ENCODE data around the gene RAB6D. TPM values are rescaled to one million over a fixed set of nuclear protein-coding genes. Genes with fewer than 3 reads are reported as not detected.
"Not testable (repeated sequence)": the region's sequence is repeated elsewhere in the genome, so short reads cannot be mapped to it uniquely, and the experiment has no call there.

The RAB6D gene
- total RNA-seq = under 1 TPM in 1 of 4 donors, not detected in 3; 0.17 TPM

DNA sequence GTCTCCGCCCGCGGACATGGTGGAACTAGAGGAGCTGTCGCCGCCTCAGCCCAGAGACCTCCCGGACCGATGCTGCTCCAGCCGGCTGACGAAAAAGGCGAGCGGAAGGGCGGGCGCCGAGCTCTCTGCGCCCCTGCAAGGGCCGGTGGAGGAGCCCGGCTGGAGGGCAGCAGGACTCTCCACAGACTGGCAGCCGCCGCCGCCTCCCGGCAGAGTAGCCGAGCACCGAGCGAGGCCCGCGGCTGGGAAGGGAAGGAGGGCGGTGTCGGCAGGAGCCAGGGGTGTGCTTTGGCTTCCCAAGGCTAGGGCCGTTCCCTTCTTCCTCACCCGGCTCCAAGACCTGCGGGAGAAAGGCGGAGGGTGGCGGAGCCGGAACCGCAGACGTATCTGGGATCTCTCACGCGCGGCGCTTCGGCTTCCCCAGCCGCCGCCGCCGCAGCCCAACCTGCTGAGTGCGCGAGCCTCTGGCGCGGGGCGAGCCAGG, at the start of gene RAB6D:
TSS of gene RAB6D (minus strand) at position 466 of the 484 bp plus-strand sequence. CDS start at position 18, 448 bp downstream.
- Histone ChIP-seq H3K27me3 (peaks cover 58% of the 10 kb centered on the region), H3K4me3 (peak within 1 kb of the TSS; percentile 32)
- not testable (repeated sequence) for H3K27ac ChIP-seq; H3K36me3 ChIP-seq; H3K9me3 ChIP-seq; H3K4me1 ChIP-seq; DNase-seq (ENCODE audit: low spot score in 2 of 2)
- WGBS = 9% methylated on average over 22 of the region's 50 CpGs

DNA sequence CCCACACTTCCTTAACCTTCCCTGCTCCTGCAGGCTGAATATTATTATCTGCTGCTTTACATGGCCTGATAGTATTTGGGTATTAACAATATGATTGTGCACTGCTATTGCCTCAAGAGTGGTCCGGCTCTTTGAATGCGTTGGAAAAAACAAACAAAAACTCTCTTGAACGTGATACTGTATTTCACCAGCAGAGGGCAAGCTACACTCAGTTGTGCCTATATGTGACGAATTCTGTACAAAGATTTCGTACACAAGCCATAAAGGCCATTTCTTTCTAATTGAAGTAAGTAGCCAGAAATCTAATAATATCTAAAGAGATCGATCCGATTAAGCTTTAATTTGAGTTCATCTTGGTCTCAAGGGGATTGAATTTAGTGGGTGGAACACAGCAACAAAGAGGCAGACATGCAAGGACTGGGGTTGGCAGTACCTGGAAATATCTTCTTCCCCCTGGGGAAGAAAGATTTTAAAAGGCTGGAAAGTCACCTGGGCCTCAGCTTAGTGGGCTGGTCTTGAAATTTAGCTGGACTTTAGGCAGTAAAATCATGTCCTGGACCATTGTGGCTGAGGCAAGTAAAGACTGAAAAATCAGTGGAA, 49.3 kb upstream of the RAB6D start:
- Histone ChIP-seq H3K36me3 (no peaks in the 10 kb centered on the region), H3K27ac (no peak overlapping the region), H3K4me1 (no peaks in the 10 kb centered on the region), H3K27me3 (peaks cover 36% of the 10 kb centered on the region), H3K4me3 (no peak overlapping the region), H3K9me3 (no peaks in the 10 kb centered on the region)
- WGBS = under 1% methylated on average over 7 of the region's 7 CpGs
- TF ChIP-seq POLR2AphosphoS5 (IDR thresholded peaks at IDR 0.05) (no peak), POLR2A (IDR thresholded peaks at IDR 0.05) (no peak), EP300 (IDR thresholded peaks at IDR 0.05) (no peak)
- TF ChIP-seq, protein P1, sequence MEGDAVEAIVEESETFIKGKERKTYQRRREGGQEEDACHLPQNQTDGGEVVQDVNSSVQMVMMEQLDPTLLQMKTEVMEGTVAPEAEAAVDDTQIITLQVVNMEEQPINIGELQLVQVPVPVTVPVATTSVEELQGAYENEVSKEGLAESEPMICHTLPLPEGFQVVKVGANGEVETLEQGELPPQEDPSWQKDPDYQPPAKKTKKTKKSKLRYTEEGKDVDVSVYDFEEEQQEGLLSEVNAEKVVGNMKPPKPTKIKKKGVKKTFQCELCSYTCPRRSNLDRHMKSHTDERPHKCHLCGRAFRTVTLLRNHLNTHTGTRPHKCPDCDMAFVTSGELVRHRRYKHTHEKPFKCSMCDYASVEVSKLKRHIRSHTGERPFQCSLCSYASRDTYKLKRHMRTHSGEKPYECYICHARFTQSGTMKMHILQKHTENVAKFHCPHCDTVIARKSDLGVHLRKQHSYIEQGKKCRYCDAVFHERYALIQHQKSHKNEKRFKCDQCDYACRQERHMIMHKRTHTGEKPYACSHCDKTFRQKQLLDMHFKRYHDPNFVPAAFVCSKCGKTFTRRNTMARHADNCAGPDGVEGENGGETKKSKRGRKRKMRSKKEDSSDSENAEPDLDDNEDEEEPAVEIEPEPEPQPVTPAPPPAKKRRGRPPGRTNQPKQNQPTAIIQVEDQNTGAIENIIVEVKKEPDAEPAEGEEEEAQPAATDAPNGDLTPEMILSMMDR (IDR thresholded peaks at IDR 0.05) = peak; percentile 44 to 52
- no peak for DNase-seq (ENCODE audit: low spot score in 2 of 2)

DNA sequence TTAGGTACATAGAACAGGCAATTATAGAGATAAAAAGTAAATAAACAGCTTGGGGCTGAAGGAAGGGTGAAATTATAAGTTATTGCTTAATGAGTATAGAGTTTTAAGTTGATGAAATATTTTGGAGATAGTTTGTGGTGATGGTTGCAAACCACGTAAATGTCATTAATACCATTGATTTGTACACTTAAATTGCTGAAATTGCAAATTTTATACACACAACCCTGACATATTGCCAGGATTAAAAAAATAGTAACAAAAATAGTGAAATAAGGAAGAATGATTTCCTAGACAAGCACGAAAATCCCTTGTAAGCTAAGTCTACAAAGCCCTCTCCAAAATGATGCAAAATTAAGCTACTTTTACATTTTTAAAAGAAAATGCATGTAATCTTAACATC, 46.2 kb upstream of the RAB6D start:
- TF ChIP-seq EP300 (IDR thresholded peaks at IDR 0.05) = no peak
- TF ChIP-seq POLR2A (IDR thresholded peaks at IDR 0.05) = no peak
- TF ChIP-seq, protein P1 (IDR thresholded peaks at IDR 0.05) = no peak
- TF ChIP-seq POLR2AphosphoS5 (IDR thresholded peaks at IDR 0.05) = no peak
- 75% methylated on average over 2 of the region's 2 CpGs for WGBS
- no peaks in the 10 kb centered on the region for H3K4me1 ChIP-seq
- DNase-seq (ENCODE audit: low spot score in 2 of 2) = no peak
- no peak overlapping the region for H3K27ac ChIP-seq
- no peaks in the 10 kb centered on the region for H3K36me3 ChIP-seq
- H3K27me3 ChIP-seq = peaks cover 29% of the 10 kb centered on the region
- no peak overlapping the region for H3K4me3 ChIP-seq
- H3K9me3 ChIP-seq = no peaks in the 10 kb centered on the region

DNA sequence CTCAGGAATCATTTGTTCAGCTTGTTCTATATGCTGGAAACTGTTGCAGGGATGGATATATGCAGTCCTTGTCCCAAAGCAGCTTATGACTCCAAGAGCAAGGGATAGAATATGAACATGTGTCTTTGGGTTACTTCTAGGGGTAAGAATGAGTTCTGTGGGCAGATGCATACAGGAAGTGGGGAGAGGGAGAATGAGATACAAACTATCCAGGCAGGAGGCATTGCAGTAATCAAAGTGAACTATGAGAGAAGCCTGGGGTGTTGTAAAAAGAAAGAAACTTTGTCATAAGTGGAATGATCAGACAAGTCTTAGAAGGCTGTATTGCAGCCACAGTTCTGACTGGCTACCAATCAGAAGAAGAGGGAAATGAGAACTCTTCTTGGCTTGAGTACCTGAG, 44.8 kb upstream of the RAB6D start:
- Histone ChIP-seq H3K4me1 (no peaks in the 10 kb centered on the region), H3K4me3 (no peak overlapping the region), H3K9me3 (no peaks in the 10 kb centered on the region), H3K27me3 (peaks cover 28% of the 10 kb centered on the region), H3K36me3 (no peaks in the 10 kb centered on the region), H3K27ac (no peak overlapping the region)
- no peak for TF ChIP-seq POLR2A (IDR thresholded peaks at IDR 0.05)
- no peak for TF ChIP-seq POLR2AphosphoS5 (IDR thresholded peaks at IDR 0.05)
- no peak for TF ChIP-seq EP300 (IDR thresholded peaks at IDR 0.05)
- DNase-seq (ENCODE audit: low spot score in 2 of 2) = no peak

DNA sequence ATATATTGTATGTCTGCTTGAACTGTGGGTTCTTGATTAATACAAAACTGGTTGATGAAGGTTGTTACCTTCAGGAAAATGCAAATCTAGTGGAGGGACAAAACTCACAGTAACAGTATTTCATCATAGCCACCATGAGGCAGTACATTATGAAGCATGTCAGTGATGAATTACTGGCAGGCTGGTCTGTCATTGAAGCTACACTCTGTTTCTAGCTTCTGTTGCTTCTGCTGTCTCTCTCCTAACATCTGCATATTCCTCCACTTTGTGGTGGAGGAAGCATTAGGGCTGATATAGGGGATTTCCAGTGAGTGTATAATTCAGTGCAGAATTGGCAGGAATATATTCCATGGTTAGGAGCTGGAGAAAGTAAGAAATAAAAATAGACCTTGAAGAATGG, 44.2 kb upstream of the RAB6D start:
- Histone ChIP-seq H3K27ac (no peak overlapping the region), H3K4me3 (no peak overlapping the region), H3K9me3 (no peaks in the 10 kb centered on the region), H3K27me3 (peaks cover 28% of the 10 kb centered on the region), H3K4me1 (no peaks in the 10 kb centered on the region), H3K36me3 (no peaks in the 10 kb centered on the region)
- no peak for DNase-seq (ENCODE audit: low spot score in 2 of 2)
- no peak for TF ChIP-seq POLR2AphosphoS5 (IDR thresholded peaks at IDR 0.05)
- TF ChIP-seq, protein P1 (IDR thresholded peaks at IDR 0.05) = no peak
- TF ChIP-seq EP300 (IDR thresholded peaks at IDR 0.05) = no peak
- TF ChIP-seq POLR2A (IDR thresholded peaks at IDR 0.05) = no peak

DNA sequence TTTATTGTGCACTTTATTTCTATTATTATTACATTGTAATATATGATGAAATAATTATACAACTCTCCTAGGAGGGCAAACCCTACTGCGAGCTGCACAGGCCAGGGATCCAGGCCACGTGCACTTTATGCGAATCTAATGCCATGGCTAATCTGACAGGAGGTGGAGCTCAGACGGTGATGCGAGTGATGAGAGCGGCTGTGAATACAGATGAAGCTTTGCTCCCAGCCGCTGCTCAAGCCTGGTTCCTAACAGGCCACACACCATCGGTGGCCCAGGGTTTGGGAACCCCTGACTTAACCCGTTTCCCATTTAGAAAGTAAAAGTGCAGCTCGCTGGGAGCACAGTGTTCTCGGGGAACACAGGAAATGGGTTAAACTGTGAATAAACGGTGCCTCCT, 40.8 kb upstream of the RAB6D start:
- DNase-seq (ENCODE audit: low spot score in 2 of 2) = no peak
- Histone ChIP-seq H3K4me3 (no peak overlapping the region), H3K36me3 (no peaks in the 10 kb centered on the region), H3K9me3 (no peaks in the 10 kb centered on the region), H3K27ac (no peak overlapping the region), H3K27me3 (peaks cover 24% of the 10 kb centered on the region), H3K4me1 (no peaks in the 10 kb centered on the region)
- 75% methylated on average over 11 of the region's 12 CpGs for WGBS
- TF ChIP-seq EP300 (IDR thresholded peaks at IDR 0.05) (no peak), POLR2A (IDR thresholded peaks at IDR 0.05) (no peak), POLR2AphosphoS5 (IDR thresholded peaks at IDR 0.05) (no peak)
- TF ChIP-seq, protein P1 (IDR thresholded peaks at IDR 0.05) = no peak
